ENCODE results near the gene PARD3. TPM values are rescaled to one million over a fixed set of nuclear protein-coding genes. Genes with fewer than 3 reads are reported as not detected.

PARD3 gene
- total RNA-seq, 4 donors from 2014 or later = 39.2 to 124 (median 48.0) TPM

DNA sequence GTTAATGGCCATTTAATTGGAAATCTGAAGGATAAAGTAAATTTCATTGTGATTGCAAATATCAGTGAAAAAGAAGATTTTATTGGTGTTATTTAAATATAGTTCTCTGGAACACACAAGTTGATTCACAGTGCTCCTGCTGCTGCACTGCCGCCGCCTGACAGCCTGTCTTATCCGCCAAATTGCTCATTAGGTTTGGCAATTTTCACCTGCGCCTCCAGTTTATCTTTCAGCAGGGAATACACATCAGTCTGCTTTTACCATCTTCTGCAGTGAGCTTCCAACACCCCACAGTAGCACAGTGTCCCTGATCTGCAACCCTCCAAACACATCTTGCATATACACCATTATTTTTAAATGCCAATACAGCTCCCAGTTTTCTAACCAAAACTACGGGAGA, 308.3 kb downstream of the PARD3 start:
- Histone ChIP-seq H3K27me3 (no peaks in the 10 kb centered on the region), H3K36me3 (no peaks in the 10 kb centered on the region), H3K27ac (no peak overlapping the region), H3K4me1 (no peaks in the 10 kb centered on the region), H3K9me3 (no peaks in the 10 kb centered on the region), H3K4me3 (no peak overlapping the region)
- TF ChIP-seq, protein P1, sequence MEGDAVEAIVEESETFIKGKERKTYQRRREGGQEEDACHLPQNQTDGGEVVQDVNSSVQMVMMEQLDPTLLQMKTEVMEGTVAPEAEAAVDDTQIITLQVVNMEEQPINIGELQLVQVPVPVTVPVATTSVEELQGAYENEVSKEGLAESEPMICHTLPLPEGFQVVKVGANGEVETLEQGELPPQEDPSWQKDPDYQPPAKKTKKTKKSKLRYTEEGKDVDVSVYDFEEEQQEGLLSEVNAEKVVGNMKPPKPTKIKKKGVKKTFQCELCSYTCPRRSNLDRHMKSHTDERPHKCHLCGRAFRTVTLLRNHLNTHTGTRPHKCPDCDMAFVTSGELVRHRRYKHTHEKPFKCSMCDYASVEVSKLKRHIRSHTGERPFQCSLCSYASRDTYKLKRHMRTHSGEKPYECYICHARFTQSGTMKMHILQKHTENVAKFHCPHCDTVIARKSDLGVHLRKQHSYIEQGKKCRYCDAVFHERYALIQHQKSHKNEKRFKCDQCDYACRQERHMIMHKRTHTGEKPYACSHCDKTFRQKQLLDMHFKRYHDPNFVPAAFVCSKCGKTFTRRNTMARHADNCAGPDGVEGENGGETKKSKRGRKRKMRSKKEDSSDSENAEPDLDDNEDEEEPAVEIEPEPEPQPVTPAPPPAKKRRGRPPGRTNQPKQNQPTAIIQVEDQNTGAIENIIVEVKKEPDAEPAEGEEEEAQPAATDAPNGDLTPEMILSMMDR (IDR thresholded peaks at IDR 0.05) = no peak
- TF ChIP-seq POLR2A (IDR thresholded peaks at IDR 0.05) = no peak
- DNase-seq = no peak

DNA sequence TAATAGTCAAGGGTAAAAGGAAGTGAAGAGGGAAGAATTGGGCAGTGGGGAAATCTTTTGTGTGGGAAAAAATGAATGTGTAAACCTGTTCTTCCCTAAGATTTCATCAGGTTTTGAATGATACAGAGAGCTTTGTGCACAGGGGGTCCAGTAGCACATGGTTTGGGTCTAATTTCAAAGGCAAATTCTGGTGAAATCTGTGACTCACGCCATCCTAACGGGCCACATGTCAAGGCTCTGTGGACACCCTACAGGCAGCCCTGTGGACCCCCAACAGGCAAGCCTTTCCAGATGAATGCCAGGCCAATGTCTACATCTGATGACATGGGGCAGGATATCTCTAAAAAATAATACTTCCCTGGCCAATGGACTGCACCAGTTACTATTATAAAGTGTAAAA, 309.8 kb downstream of the PARD3 start:
- Histone ChIP-seq H3K36me3 (no peaks in the 10 kb centered on the region), H3K4me3 (no peak overlapping the region), H3K9me3 (no peaks in the 10 kb centered on the region), H3K4me1 (no peaks in the 10 kb centered on the region), H3K27me3 (no peaks in the 10 kb centered on the region), H3K27ac (no peak overlapping the region)
- TF ChIP-seq POLR2A (IDR thresholded peaks at IDR 0.05) = no peak
- TF ChIP-seq, protein P1 (IDR thresholded peaks at IDR 0.05) = no peak
- no peak for DNase-seq

DNA sequence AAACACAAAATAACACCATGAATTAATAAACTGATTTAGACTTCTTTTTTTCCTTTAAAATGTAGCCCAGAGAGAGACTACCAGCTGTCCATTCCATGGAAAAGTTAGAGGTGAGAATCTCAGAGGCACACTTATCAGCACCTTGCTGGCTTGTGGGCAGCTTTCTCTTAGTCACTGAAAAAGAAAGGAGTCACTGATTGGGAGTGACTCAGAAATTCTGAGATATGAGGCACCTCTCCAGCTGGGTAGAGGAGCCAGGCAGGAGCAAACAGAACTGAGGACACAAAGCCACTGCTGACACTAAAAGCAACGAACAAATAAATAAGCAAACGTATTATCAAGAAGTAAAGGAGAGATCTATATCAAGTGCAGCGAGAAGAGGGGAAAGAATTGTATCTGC, 310.6 kb downstream of the PARD3 start:
- Histone ChIP-seq H3K27ac (no peak overlapping the region), H3K36me3 (no peaks in the 10 kb centered on the region), H3K27me3 (no peaks in the 10 kb centered on the region), H3K4me1 (no peaks in the 10 kb centered on the region), H3K4me3 (no peak overlapping the region), H3K9me3 (no peaks in the 10 kb centered on the region)
- no peak for TF ChIP-seq POLR2A (IDR thresholded peaks at IDR 0.05)
- TF ChIP-seq, protein P1 (IDR thresholded peaks at IDR 0.05) = no peak
- no peak for DNase-seq

DNA sequence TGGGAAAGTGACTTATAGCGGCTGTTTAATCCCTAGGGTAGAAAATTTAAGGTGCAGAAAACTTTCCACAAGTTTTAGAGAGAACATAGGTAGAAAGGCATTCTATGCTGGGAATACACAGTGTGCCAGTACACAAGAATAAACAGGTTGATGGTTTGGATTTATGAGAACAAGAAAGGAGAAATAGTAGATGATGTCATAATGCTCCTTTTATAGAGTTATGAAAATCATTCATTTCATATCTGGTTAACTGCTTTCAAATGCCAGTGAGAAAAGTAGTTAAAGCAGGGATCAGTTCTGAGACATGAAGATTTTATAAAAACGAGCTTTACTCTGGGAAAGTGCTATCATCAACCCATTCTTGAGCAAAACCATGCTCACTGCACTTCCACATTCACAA, 311.4 kb downstream of the PARD3 start:
- H3K9me3 ChIP-seq = no peaks in the 10 kb centered on the region
- DNase-seq = no peak
- H3K4me3 ChIP-seq = no peak overlapping the region
- H3K36me3 ChIP-seq = no peaks in the 10 kb centered on the region
- H3K27ac ChIP-seq = no peak overlapping the region
- H3K27me3 ChIP-seq = no peaks in the 10 kb centered on the region
- no peaks in the 10 kb centered on the region for H3K4me1 ChIP-seq
- no peak for TF ChIP-seq POLR2A (IDR thresholded peaks at IDR 0.05)
- TF ChIP-seq, protein P1 (IDR thresholded peaks at IDR 0.05) = no peak

DNA sequence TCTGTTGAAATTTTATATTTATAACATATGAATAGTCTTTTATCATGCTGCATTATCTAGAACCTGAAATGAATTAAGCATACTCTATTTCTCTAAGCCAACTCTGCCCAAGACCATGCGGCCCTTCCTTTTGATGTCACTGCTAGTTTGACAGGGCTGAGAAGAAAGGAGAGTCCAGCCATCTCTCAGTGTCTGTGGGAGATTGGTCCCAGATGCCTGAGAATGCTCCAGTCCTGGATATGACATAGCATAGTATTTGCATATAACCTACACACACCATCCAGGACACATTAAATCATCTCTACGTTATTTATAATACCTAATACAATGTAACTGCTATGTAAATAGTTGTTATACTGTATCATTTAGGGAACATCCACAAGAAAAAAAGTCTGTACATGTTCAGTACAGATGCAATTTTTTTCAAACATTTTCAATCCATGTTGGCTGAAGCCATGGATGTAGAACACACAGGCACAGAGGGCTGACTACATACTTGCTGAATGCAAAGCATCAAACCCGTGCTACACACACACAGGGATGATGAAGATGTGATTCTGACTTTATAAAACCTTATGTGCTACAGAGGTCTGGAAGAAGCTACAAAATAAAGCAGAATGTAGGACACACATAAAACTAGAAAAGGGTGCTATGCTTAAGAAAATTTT, 315.4 kb downstream of the PARD3 start:
- Histone ChIP-seq H3K36me3 (no peaks in the 10 kb centered on the region), H3K27ac (no peak overlapping the region), H3K4me3 (no peak overlapping the region), H3K9me3 (no peaks in the 10 kb centered on the region), H3K4me1 (no peaks in the 10 kb centered on the region), H3K27me3 (no peaks in the 10 kb centered on the region)
- TF ChIP-seq, protein P1 (IDR thresholded peaks at IDR 0.05) = no peak
- no peak for TF ChIP-seq POLR2A (IDR thresholded peaks at IDR 0.05)
- no peak for DNase-seq

DNA sequence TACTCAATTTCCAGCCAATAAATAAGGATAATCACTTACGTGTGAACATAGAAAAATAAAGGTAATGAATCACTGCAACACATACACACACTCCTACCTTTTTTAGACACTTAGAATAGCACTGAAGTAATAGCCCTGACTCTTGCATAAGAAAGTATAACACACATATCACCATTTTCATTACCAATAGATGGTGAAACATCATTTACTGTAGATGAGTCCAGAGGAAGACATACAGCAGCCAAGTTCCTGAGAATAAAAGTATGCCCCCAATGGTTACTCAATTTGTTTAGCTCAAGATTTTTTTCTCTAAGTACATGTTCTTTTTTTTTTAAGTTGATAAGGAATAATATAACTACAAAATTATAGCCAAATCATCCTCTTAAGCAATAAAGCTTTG, 316.3 kb downstream of the PARD3 start:
- DNase-seq = no peak
- no peaks in the 10 kb centered on the region for H3K27me3 ChIP-seq
- no peaks in the 10 kb centered on the region for H3K9me3 ChIP-seq
- no peak for TF ChIP-seq POLR2A (IDR thresholded peaks at IDR 0.05)
- TF ChIP-seq, protein P1 (IDR thresholded peaks at IDR 0.05) = no peak
- no peaks in the 10 kb centered on the region for H3K4me1 ChIP-seq
- no peak overlapping the region for H3K4me3 ChIP-seq
- H3K36me3 ChIP-seq = no peaks in the 10 kb centered on the region
- no peak overlapping the region for H3K27ac ChIP-seq

Measured in Peyer's patch (tissue), 4 donors.